Vagina (tissue), 2 donors: ENCODE data around the gene CCNL1. TPM values are rescaled to one million over a fixed set of nuclear protein-coding genes. Genes with fewer than 3 reads are reported as not detected.

Experiments used
- DNase-seq, 2 donors: peaks; one replicate each; pipeline ENCODE4 v3.0.0-alpha.2; 2017; ENCODE audit errors: extremely low spot score in 2 of 2
- H3K27ac ChIP-seq: fragments of 200-600 bp; sonication (generic); one replicate; pipeline ENCODE4 v1.5.1; 2019
- H3K27me3 ChIP-seq: fragments of 200-600 bp; sonication (generic); one replicate; pipeline ENCODE4 v1.5.1; 2019
- H3K36me3 ChIP-seq, 2 donors: fragments of 200-600 bp; sonication (generic); one replicate each; pipeline ENCODE4 v1.5.1; 2017 to 2019
- H3K4me1 ChIP-seq: fragments of 200-600 bp; sonication (generic); one replicate; pipeline ENCODE4 v1.5.1; 2019
- H3K4me3 ChIP-seq, 2 donors: fragments of 200-600 bp; sonication (generic); 1 replicate in 1 of 2; 2 replicates in 1 of 2; pipeline ENCODE4 v1.5.1; 2016 to 2019
- H3K9me3 ChIP-seq: fragments of 200-600 bp; sonication (generic); one replicate; pipeline ENCODE4 v1.5.1; 2019
- CTCF ChIP-seq, 3 experiments: fragments of 450-650 bp in 2 of 3; fragments of 200-600 bp in 1 of 3; sonication (generic) in 1 of 3; IDR thresholded peaks; one replicate each; pipeline ENCODE4 v1.5.1; 2017 to 2019; ENCODE audit warnings: antibody characterized with exemption in 3 of 3, mild to moderate bottlenecking in 2 of 3, moderate library complexity in 2 of 3
- POLR2A ChIP-seq, 2 donors: fragments of 450-650 bp; IDR thresholded peaks; one replicate each; pipeline ENCODE4 v1.6.1; 2017; ENCODE audit warnings: antibody characterized with exemption in 2 of 2, mild to moderate bottlenecking in 2 of 2, moderate library complexity in 2 of 2
- POLR2AphosphoS5 ChIP-seq, 2 donors: sonication (generic); formaldehyde crosslinking; IDR thresholded peaks; one replicate each; pipeline ENCODE4 v1.9.0; 2017; ENCODE audit warnings: antibody characterized with exemption in 2 of 2, mild to moderate bottlenecking in 2 of 2, low read depth in 1 of 2; ENCODE audit not compliant: insufficient read depth in 1 of 2
- intact Hi-C: fragments of 100-400 bp; cut with DNase I; formaldehyde crosslinking; loops from one replicate; pipeline ENCODE4 v1.15.1; 2023
- total RNA-seq: library from RNA; depleted of rRNA; stranded (reverse); fragments of >200 nt; gene quantifications from one replicate; pipeline ENCODE4 v1.2.3, GENCODE V29; 2016

Gene CCNL1
- total RNA-seq, 1 donor from 2014 or later, result 269 TPM

- no peaks in the 10 kb centered on the region for H3K36me3 ChIP-seq
- no peak for TF ChIP-seq POLR2AphosphoS5 (IDR thresholded peaks at IDR 0.05; ENCODE audit: insufficient read depth in 1 of 2, low read depth in 1 of 2)
- no peak for TF ChIP-seq POLR2A (IDR thresholded peaks at IDR 0.05)
- TF ChIP-seq CTCF (IDR thresholded peaks at IDR 0.05), result no peak
- no peaks in the 10 kb centered on the region for H3K9me3 ChIP-seq
- intact Hi-C loops, result no loop called here
- peaks cover 9% of the 10 kb centered on the region for H3K4me1 ChIP-seq
- no peaks in the 10 kb centered on the region for H3K27me3 ChIP-seq
- H3K27ac ChIP-seq, result no peak overlapping the region
- DNase-seq, result no peak
- H3K4me3 ChIP-seq, result no peak overlapping the region
Observed at GRCh38 chr3:157111518-157111917, 48.4 kb downstream of the CCNL1 start.

- Histone ChIP-seq H3K27ac (no peak overlapping the region), H3K27me3 (no peaks in the 10 kb centered on the region), H3K4me1 (peaks cover 16% of the 10 kb centered on the region), H3K4me3 (no peak overlapping the region), H3K9me3 (no peaks in the 10 kb centered on the region), H3K36me3 (no peaks in the 10 kb centered on the region)
- intact Hi-C loops, result no loop called here
- no peak for DNase-seq
- TF ChIP-seq POLR2AphosphoS5 (IDR thresholded peaks at IDR 0.05; ENCODE audit: insufficient read depth in 1 of 2, low read depth in 1 of 2), result no peak
- no peak for TF ChIP-seq CTCF (IDR thresholded peaks at IDR 0.05)
Observed at GRCh38 chr3:157110761-157111278, 49.1 kb downstream of the CCNL1 start.

- no peak overlapping the region for H3K27ac ChIP-seq
- TF ChIP-seq CTCF (IDR thresholded peaks at IDR 0.05) (no peak), POLR2A (IDR thresholded peaks at IDR 0.05) (no peak), POLR2AphosphoS5 (IDR thresholded peaks at IDR 0.05; ENCODE audit: insufficient read depth in 1 of 2, low read depth in 1 of 2) (no peak)
Observed at GRCh38 chr3:157109267-157110141, 50.4 kb downstream of the CCNL1 start.

GRCh38 chr3:157107644-157108133 lies 52.3 kb downstream of the CCNL1 start:
- Histone ChIP-seq H3K27ac (peak overlapping the region; percentile 22), H3K27me3 (no peaks in the 10 kb centered on the region), H3K9me3 (no peaks in the 10 kb centered on the region), H3K4me3 (no peak overlapping the region), H3K4me1 (peaks cover 44% of the 10 kb centered on the region), H3K36me3 (no peaks in the 10 kb centered on the region)
- TF ChIP-seq CTCF (IDR thresholded peaks at IDR 0.05) (no peak), POLR2AphosphoS5 (IDR thresholded peaks at IDR 0.05; ENCODE audit: insufficient read depth in 1 of 2, low read depth in 1 of 2) (no peak), POLR2A (IDR thresholded peaks at IDR 0.05) (no peak)
- intact Hi-C loops, result no loop called here
- no peak for DNase-seq

More at GRCh38 chr3:157109267-157110141, 50.4 kb downstream of the CCNL1 start:
- intact Hi-C loops, result no loop called here
- H3K4me1 ChIP-seq, result peaks cover 30% of the 10 kb centered on the region
- H3K4me3 ChIP-seq, result no peak overlapping the region
- no peaks in the 10 kb centered on the region for H3K9me3 ChIP-seq
- H3K27me3 ChIP-seq, result no peaks in the 10 kb centered on the region
- no peaks in the 10 kb centered on the region for H3K36me3 ChIP-seq
- DNase-seq, result no peak

- intact Hi-C loops, result no loop called here
Observed at GRCh38 chr3:157107037-157107436, 52.9 kb downstream of the CCNL1 start.

More at GRCh38 chr3:157107037-157107436, 52.9 kb downstream of the CCNL1 start:
- no peak overlapping the region for H3K4me3 ChIP-seq
- H3K27ac ChIP-seq, result peak overlapping the region; percentile 22
- no peak for TF ChIP-seq CTCF (IDR thresholded peaks at IDR 0.05)
- no peak for TF ChIP-seq POLR2AphosphoS5 (IDR thresholded peaks at IDR 0.05; ENCODE audit: insufficient read depth in 1 of 2, low read depth in 1 of 2)
- TF ChIP-seq POLR2A (IDR thresholded peaks at IDR 0.05), result no peak
- H3K27me3 ChIP-seq, result no peaks in the 10 kb centered on the region
- DNase-seq, result no peak
- no peaks in the 10 kb centered on the region for H3K36me3 ChIP-seq
- no peaks in the 10 kb centered on the region for H3K9me3 ChIP-seq
- peaks cover 44% of the 10 kb centered on the region for H3K4me1 ChIP-seq
